Measurements from ENCODE around the gene SFRP2. TPM values are rescaled to one million over a fixed set of nuclear protein-coding genes. Genes with fewer than 3 reads are reported as not detected.

Gene SFRP2
- total RNA-seq, 1 donor from 2014 or later, result 1.3 TPM

GRCh38 chr4:153798901-153799693, 10.2 kb upstream of the SFRP2 start:
- Mint-ChIP-seq H3K9me3 (ENCODE audit: low read depth) (no peaks in the 10 kb centered on the region), H3K4me1 (ENCODE audit: low read depth) (peaks cover 6% of the 10 kb centered on the region), H3K36me3 (ENCODE audit: insufficient read depth) (no peaks in the 10 kb centered on the region), H3K27me3 (peaks cover 36% of the 10 kb centered on the region), H3K27ac (no peak overlapping the region), H3K4me3 (ENCODE audit: low read depth) (no peak overlapping the region)
- TF ChIP-seq CTCF (IDR thresholded peaks at IDR 0.05; ENCODE audit: unreplicated experiment), result no peak
- no peak for DNase-seq (ENCODE audit: low spot score, unreplicated experiment)

GRCh38 chr4:153798420-153798819, 9.5 kb upstream of the SFRP2 start:
- Mint-ChIP-seq H3K27me3 (peaks cover 41% of the 10 kb centered on the region), H3K9me3 (ENCODE audit: low read depth) (no peaks in the 10 kb centered on the region), H3K36me3 (ENCODE audit: insufficient read depth) (no peaks in the 10 kb centered on the region), H3K4me1 (ENCODE audit: low read depth) (peaks cover 10% of the 10 kb centered on the region), H3K27ac (no peak overlapping the region), H3K4me3 (ENCODE audit: low read depth) (no peak overlapping the region)
- no peak for DNase-seq (ENCODE audit: low spot score, unreplicated experiment)
- no peak for TF ChIP-seq CTCF (IDR thresholded peaks at IDR 0.05; ENCODE audit: unreplicated experiment)

GRCh38 chr4:153794006-153794405, 5.1 kb upstream of the SFRP2 start:
- Mint-ChIP-seq H3K27ac (no peak overlapping the region), H3K27me3 (peaks cover 80% of the 10 kb centered on the region)

GRCh38 chr4:153792618-153793247, 3.9 kb upstream of the SFRP2 start:
- TF ChIP-seq CTCF (IDR thresholded peaks at IDR 0.05; ENCODE audit: unreplicated experiment), result no peak
- peak overlapping the region; percentile 67 for H3K4me3 Mint-ChIP-seq (ENCODE audit: low read depth)
- no peaks in the 10 kb centered on the region for H3K9me3 Mint-ChIP-seq (ENCODE audit: low read depth)
- no peaks in the 10 kb centered on the region for H3K36me3 Mint-ChIP-seq (ENCODE audit: insufficient read depth)
- no peak for DNase-seq (ENCODE audit: low spot score, unreplicated experiment)
- H3K27me3 Mint-ChIP-seq, result peaks cover 89% of the 10 kb centered on the region
- peaks cover 26% of the 10 kb centered on the region for H3K4me1 Mint-ChIP-seq (ENCODE audit: low read depth)
- H3K27ac Mint-ChIP-seq, result peak overlapping the region; percentile 16

More at GRCh38 chr4:153794006-153794405, 5.1 kb upstream of the SFRP2 start:
- no peak for TF ChIP-seq CTCF (IDR thresholded peaks at IDR 0.05; ENCODE audit: unreplicated experiment)
- no peaks in the 10 kb centered on the region for H3K36me3 Mint-ChIP-seq (ENCODE audit: insufficient read depth)
- H3K4me1 Mint-ChIP-seq (ENCODE audit: low read depth), result peaks cover 19% of the 10 kb centered on the region
- DNase-seq (ENCODE audit: low spot score, unreplicated experiment), result no peak
- H3K4me3 Mint-ChIP-seq (ENCODE audit: low read depth), result no peak overlapping the region
- H3K9me3 Mint-ChIP-seq (ENCODE audit: low read depth), result no peaks in the 10 kb centered on the region

- peak; percentile 76 for DNase-seq (ENCODE audit: low spot score, unreplicated experiment)
- Mint-ChIP-seq H3K9me3 (ENCODE audit: low read depth) (no peaks in the 10 kb centered on the region), H3K36me3 (ENCODE audit: insufficient read depth) (no peaks in the 10 kb centered on the region), H3K27ac (peak overlapping the region; percentile 69), H3K4me1 (ENCODE audit: low read depth) (peaks cover 26% of the 10 kb centered on the region), H3K4me3 (ENCODE audit: low read depth) (peak overlapping the region; percentile 67), H3K27me3 (peaks cover 90% of the 10 kb centered on the region)
- TF ChIP-seq CTCF (IDR thresholded peaks at IDR 0.05; ENCODE audit: unreplicated experiment), result peak; percentile 64
These were observed 3.1 kb upstream of the SFRP2 start for GRCh38 chr4:153791746-153792617.

Data from progenitor cell of endocrine pancreas (in vitro differentiated cells).